Measurements from ENCODE around the gene NPC1. TPM values are rescaled to one million over a fixed set of nuclear protein-coding genes. Genes with fewer than 3 reads are reported as not detected.
"Not testable (repeated sequence)": the region's sequence is repeated elsewhere in the genome, so short reads cannot be mapped to it uniquely, and the experiment has no call there.

The NPC1 gene
- total and polyA plus RNA-seq, 4 experiments from 2014 or later = 14.0 to 64.5 (median 42.4) TPM

GRCh38 chr18:23498877-23499276, 87.4 kb downstream of the NPC1 start:
- H3K27me3 ChIP-seq (ENCODE audit: insufficient read depth, low read length) = no peaks in the 10 kb centered on the region
- H3K9me3 ChIP-seq (ENCODE audit: control insufficient read depth in 1 of 2, low read length in 2 of 2) = no peaks in the 10 kb centered on the region
- peaks cover 0 to 2% of the 10 kb centered on the region in 2 donors for H3K36me3 Mint-ChIP-seq
- no peak overlapping the region for H3K27ac ChIP-seq (ENCODE audit: low read depth, low read length)
- peak; percentile 70 to 74 (median 71) for DNase-seq
- H3K9me3 Mint-ChIP-seq = no peaks in the 10 kb centered on the region
- ChIA-PET CTCF (ENCODE audit: partially characterized antibody) (interaction anchor here (0.7 to 4.1 kb wide), 39 partner anchors 8 to 1898 kb away, joined by 3 to 30 read pairs (median 4); partner anchors contain the start of genes ESCO1, NPC1 and RIOK3), POLR2A (ENCODE audit: partially characterized antibody) (interaction anchor here (0.8 to 1.1 kb wide), 2 partner anchors 16 to 88 kb away, joined by 4 to 5 read pairs; no protein-coding TSS in a partner anchor)
- H3K4me1 Mint-ChIP-seq = peaks cover 11 to 30% (median 17%) of the 10 kb centered on the region in 4 donors
- peaks cover 18% of the 10 kb centered on the region for H3K4me1 ChIP-seq (ENCODE audit: insufficient read depth, low read length)
- H3K4me3 Mint-ChIP-seq = peak overlapping the region in 1 of 8 donors; percentile 8
- no peaks in the 10 kb centered on the region for H3K36me3 ChIP-seq (ENCODE audit: insufficient read depth, low read length)
- H3K27ac Mint-ChIP-seq = peak overlapping the region in 4 of 7 donors; percentile 10 to 69 (median 38)
- no peaks in the 10 kb centered on the region for H3K27me3 Mint-ChIP-seq
- intact Hi-C loops (cut with micrococcal nuclease) = loop anchor here (1.0 to 2.0 kb wide), 4 partner anchors 87 to 620 kb away; partner anchors contain the start of gene NPC1
- H3K4me3 ChIP-seq (ENCODE audit: low read length in 2 of 2) = no peak overlapping the region

DNA sequence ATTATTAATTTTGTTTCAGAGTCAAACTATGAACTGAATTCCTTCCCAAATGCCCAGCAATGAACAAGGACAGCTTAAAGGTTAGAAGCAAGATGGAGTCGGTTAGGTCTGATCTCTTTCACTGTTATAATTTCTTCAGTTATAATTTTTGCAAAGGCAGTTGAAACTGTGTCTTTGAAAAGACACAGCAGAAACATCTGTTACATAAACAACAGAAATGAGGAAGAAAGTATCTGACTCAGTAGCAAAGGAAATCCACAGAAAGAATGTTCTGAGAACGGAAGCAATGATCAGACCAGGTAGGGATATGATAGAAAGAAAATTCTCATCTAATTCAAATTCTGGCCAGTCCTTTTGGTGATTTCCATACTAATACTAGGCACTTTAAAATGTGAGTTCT, 88.2 kb downstream of the NPC1 start:
- H3K4me3 ChIP-seq (ENCODE audit: low read length in 2 of 2) = no peak overlapping the region
- no peak overlapping the region for H3K27ac Mint-ChIP-seq
- no peaks in the 10 kb centered on the region for H3K36me3 Mint-ChIP-seq
- no peaks in the 10 kb centered on the region for H3K36me3 ChIP-seq (ENCODE audit: insufficient read depth, low read length)
- H3K4me1 ChIP-seq (ENCODE audit: insufficient read depth, low read length) = peaks cover 18% of the 10 kb centered on the region
- H3K27me3 ChIP-seq (ENCODE audit: insufficient read depth, low read length) = no peaks in the 10 kb centered on the region
- H3K9me3 ChIP-seq (ENCODE audit: control insufficient read depth in 1 of 2, low read length in 2 of 2) = no peaks in the 10 kb centered on the region
- H3K4me3 Mint-ChIP-seq = no peak overlapping the region
- POLR2A ChIA-PET (ENCODE audit: partially characterized antibody) = interaction anchor here (0.8 to 1.1 kb wide), 2 partner anchors 17 to 89 kb away, joined by 4 to 5 read pairs; no protein-coding TSS in a partner anchor
- H3K27ac ChIP-seq (ENCODE audit: low read depth, low read length) = no peak overlapping the region
- no peaks in the 10 kb centered on the region for H3K9me3 Mint-ChIP-seq
- no peaks in the 10 kb centered on the region for H3K27me3 Mint-ChIP-seq
- H3K4me1 Mint-ChIP-seq = peaks cover 11 to 28% (median 17%) of the 10 kb centered on the region in 4 donors
- CTCF ChIA-PET (ENCODE audit: partially characterized antibody) = interaction anchor here (0.7 to 4.1 kb wide), 37 partner anchors 7 to 991 kb away, joined by 3 to 30 read pairs (median 4); partner anchors contain the start of genes NPC1 and RIOK3
- intact Hi-C loops (cut with micrococcal nuclease) = loop anchor here (2.0 kb wide), 1 partner anchor 421 kb away; no protein-coding TSS in a partner anchor
- DNase-seq = no peak

- Mint-ChIP-seq H3K9me3 (peaks cover 0 to 4% (median 0%) of the 10 kb centered on the region in 8 donors), H3K4me1 (peaks cover 4 to 9% (median 5%) of the 10 kb centered on the region in 4 donors), H3K27ac (no peak overlapping the region), H3K36me3 (no peaks in the 10 kb centered on the region), H3K27me3 (no peaks in the 10 kb centered on the region), H3K4me3 (no peak overlapping the region)
- Histone ChIP-seq H3K27ac (ENCODE audit: low read depth, low read length) (no peak overlapping the region), H3K36me3 (ENCODE audit: insufficient read depth, low read length) (no peaks in the 10 kb centered on the region), H3K4me3 (ENCODE audit: low read length in 2 of 2) (no peak overlapping the region), H3K27me3 (ENCODE audit: insufficient read depth, low read length) (no peaks in the 10 kb centered on the region), H3K9me3 (ENCODE audit: control insufficient read depth in 1 of 2, low read length in 2 of 2) (no peaks in the 10 kb centered on the region), H3K4me1 (ENCODE audit: insufficient read depth, low read length) (peaks cover 8% of the 10 kb centered on the region)
- CTCF ChIA-PET (ENCODE audit: partially characterized antibody) = interaction anchor here (0.8 to 4.1 kb wide), 7 partner anchors 8 to 208 kb away, joined by 3 to 30 read pairs (median 7); no protein-coding TSS in a partner anchor
- POLR2A ChIA-PET (ENCODE audit: partially characterized antibody) = interaction anchor here (1.6 kb wide), 1 partner anchor 8 kb away, joined by 4 read pairs; no protein-coding TSS in a partner anchor
- DNase-seq = no peak
- intact Hi-C loops (cut with micrococcal nuclease) = no loop called here
Measured at GRCh38 chr18:23495723-23496440, 90.4 kb downstream of the NPC1 start.

DNA sequence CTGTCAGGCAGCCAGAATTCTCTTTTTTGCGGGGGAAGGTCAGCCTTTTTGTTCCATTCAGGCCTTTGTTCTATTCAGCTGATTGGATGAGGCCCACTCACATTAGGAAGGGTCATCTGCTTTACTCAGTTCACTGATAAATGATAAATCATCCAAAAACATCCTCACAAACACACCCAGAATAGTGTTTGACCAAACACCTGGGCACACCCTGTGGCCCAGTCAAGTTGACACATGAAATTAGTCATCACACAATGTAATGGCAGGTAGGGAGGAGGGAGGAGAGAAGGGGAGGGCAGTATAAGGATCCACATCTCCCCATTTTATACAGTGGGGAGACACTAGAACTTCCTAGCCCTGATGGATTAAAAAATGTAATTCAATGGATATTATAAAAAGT, 91.3 kb downstream of the NPC1 start:
- POLR2A ChIA-PET (ENCODE audit: partially characterized antibody) = no interaction called here
- no peak overlapping the region for H3K4me3 Mint-ChIP-seq
- intact Hi-C loops (cut with micrococcal nuclease) = no loop called here

GRCh38 chr18:23493654-23494053, 92.7 kb downstream of the NPC1 start:
- no peaks in the 10 kb centered on the region for H3K36me3 ChIP-seq (ENCODE audit: insufficient read depth, low read length)
- ChIA-PET CTCF (ENCODE audit: partially characterized antibody) (interaction anchor here (1.5 kb wide), 2 partner anchors 23 to 92 kb away, joined by 3 to 5 read pairs; no protein-coding TSS in a partner anchor), POLR2A (ENCODE audit: partially characterized antibody) (no interaction called here)
- Mint-ChIP-seq H3K9me3 (peaks cover 0 to 4% (median 0%) of the 10 kb centered on the region in 8 donors), H3K27ac (no peak overlapping the region), H3K36me3 (no peaks in the 10 kb centered on the region), H3K4me1 (peaks cover 0 to 1% (median under 1%) of the 10 kb centered on the region in 4 donors), H3K4me3 (no peak overlapping the region), H3K27me3 (no peaks in the 10 kb centered on the region)
- DNase-seq = no peak
- no peak overlapping the region for H3K27ac ChIP-seq (ENCODE audit: low read depth, low read length)
- no peak overlapping the region for H3K4me3 ChIP-seq (ENCODE audit: low read length in 2 of 2)
- H3K9me3 ChIP-seq (ENCODE audit: control insufficient read depth in 1 of 2, low read length in 2 of 2) = no peaks in the 10 kb centered on the region
- H3K4me1 ChIP-seq (ENCODE audit: insufficient read depth, low read length) = peaks cover under 1% of the 10 kb centered on the region
- no peaks in the 10 kb centered on the region for H3K27me3 ChIP-seq (ENCODE audit: insufficient read depth, low read length)
- intact Hi-C loops (cut with micrococcal nuclease) = no loop called here

More for the DNA sequence above, 91.3 kb downstream of the NPC1 start:
- H3K27me3 Mint-ChIP-seq = no peaks in the 10 kb centered on the region
- CTCF ChIA-PET (ENCODE audit: partially characterized antibody) = interaction anchor here (1.5 to 2.0 kb wide), 3 partner anchors 22 to 91 kb away, joined by 3 to 9 read pairs (median 5); no protein-coding TSS in a partner anchor
- Histone ChIP-seq H3K4me3 (ENCODE audit: low read length in 2 of 2) (no peak overlapping the region), H3K27ac (ENCODE audit: low read depth, low read length) (no peak overlapping the region), H3K27me3 (ENCODE audit: insufficient read depth, low read length) (no peaks in the 10 kb centered on the region), H3K4me1 (ENCODE audit: insufficient read depth, low read length) (peaks cover 8% of the 10 kb centered on the region), H3K9me3 (ENCODE audit: control insufficient read depth in 1 of 2, low read length in 2 of 2) (no peaks in the 10 kb centered on the region), H3K36me3 (ENCODE audit: insufficient read depth, low read length) (no peaks in the 10 kb centered on the region)
- H3K9me3 Mint-ChIP-seq = peaks cover 0 to 4% (median 0%) of the 10 kb centered on the region in 8 donors
- peaks cover 2 to 6% (median 5%) of the 10 kb centered on the region in 4 donors for H3K4me1 Mint-ChIP-seq
- no peaks in the 10 kb centered on the region for H3K36me3 Mint-ChIP-seq
- peak overlapping the region in 1 of 7 donors; percentile 2 for H3K27ac Mint-ChIP-seq
- DNase-seq = no peak

DNA sequence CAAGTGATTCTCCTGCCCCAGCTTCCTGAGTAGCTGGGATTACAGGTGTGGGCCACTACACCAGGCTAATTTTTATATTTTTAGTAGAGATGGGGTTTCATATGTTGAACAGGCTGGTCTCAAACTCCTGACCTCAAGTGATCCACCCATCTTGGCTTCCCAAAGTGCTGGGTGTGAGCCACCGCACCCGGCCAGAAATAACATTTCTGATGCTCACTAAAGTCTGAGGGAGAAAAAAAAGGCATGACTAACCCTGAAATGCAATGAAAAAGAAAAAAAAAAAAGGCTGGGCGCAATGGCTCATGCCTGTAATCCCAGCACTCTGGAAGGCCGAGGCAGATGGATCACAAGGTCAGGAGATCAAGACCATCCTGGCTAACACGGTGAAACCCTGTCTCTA, 96.7 kb downstream of the NPC1 start:
- H3K9me3 ChIP-seq (ENCODE audit: control insufficient read depth in 1 of 2, low read length in 2 of 2); H3K9me3 Mint-ChIP-seq; H3K4me3 ChIP-seq (ENCODE audit: low read length in 2 of 2); H3K27ac Mint-ChIP-seq; H3K36me3 Mint-ChIP-seq; intact Hi-C loops (cut with micrococcal nuclease); H3K27ac ChIP-seq (ENCODE audit: low read depth, low read length); H3K4me3 Mint-ChIP-seq; H3K36me3 ChIP-seq (ENCODE audit: insufficient read depth, low read length); POLR2A ChIA-PET (ENCODE audit: partially characterized antibody); H3K27me3 Mint-ChIP-seq; DNase-seq; H3K27me3 ChIP-seq (ENCODE audit: insufficient read depth, low read length); H3K4me1 ChIP-seq (ENCODE audit: insufficient read depth, low read length): not testable (repeated sequence)
- H3K4me1 Mint-ChIP-seq = peaks cover 7 to 20% (median 9%) of the 10 kb centered on the region in 4 donors
- CTCF ChIA-PET (ENCODE audit: partially characterized antibody) = interaction anchor here (0.7 kb wide), 1 partner anchor 54 kb away, joined by 3 read pairs; no protein-coding TSS in a partner anchor

Data from CD4-positive, alpha-beta memory T cell (primary cell).